HCT116 (cell line): ENCODE measurements around the gene SVIL.

Experiments
- CBX3 ChIP-seq: IDR thresholded peaks from 2 replicates; pipeline ENCODE4 v1.6.1; 2012; ENCODE audit warnings: low read depth
- CEBPB ChIP-seq: IDR thresholded peaks from 2 replicates; pipeline ENCODE4 v1.6.1; 2012; ENCODE audit warnings: low read depth
- CTCF ChIP-seq, 3 experiments: fragments of 200-600 bp in 1 of 3; sonication (generic) in 1 of 3; IDR thresholded peaks in 2 of 3; conservative IDR thresholded peaks in 1 of 3; 2 replicates each; pipeline ENCODE4 v1.5.1; 2012 to 2017; ENCODE audit warnings: low read depth in 2 of 3, low read length in 2 of 3, antibody characterized with exemption in 1 of 3, borderline replicate concordance in 1 of 3, control low read depth in 1 of 3, mild to moderate bottlenecking in 1 of 3, mixed read lengths in 1 of 3, mixed run types in 1 of 3, moderate library complexity in 1 of 3; ENCODE audit not compliant: insufficient read depth in 1 of 3
- MAX ChIP-seq: IDR thresholded peaks from 2 replicates; pipeline ENCODE4 v1.6.1; 2012
- POLR2A ChIP-seq: IDR thresholded peaks from 2 replicates; pipeline ENCODE4 v1.7.0; 2011; ENCODE audit warnings: borderline replicate concordance; ENCODE audit not compliant: insufficient read depth, insufficient read length; ENCODE audit errors: extremely low read depth
- POLR2AphosphoS5 ChIP-seq: IDR thresholded peaks from 2 replicates; pipeline ENCODE4 v1.6.1; 2011; ENCODE audit warnings: mild to moderate bottlenecking, low read depth, low read length, moderate library complexity
- REST ChIP-seq: IDR thresholded peaks from 2 replicates; pipeline ENCODE4 v1.6.1; 2012; ENCODE audit warnings: low read depth
- ZBTB33 ChIP-seq: IDR thresholded peaks from 2 replicates; pipeline ENCODE4 v1.6.1; 2011; ENCODE audit warnings: mild to moderate bottlenecking, low read length, moderate library complexity; ENCODE audit not compliant: insufficient replicate concordance; ENCODE audit errors: extremely low read depth
- ZNF274 ChIP-seq: fragments of 200-500 bp; sonication (Bioruptor generic); IDR thresholded peaks from 2 replicates; pipeline ENCODE4 v1.6.1; 2014; ENCODE audit warnings: mild to moderate bottlenecking, low read depth, low read length, inconsistent platforms

GRCh38 chr10:29658984-29659965 lies 24.5 kb upstream of the SVIL start:
- TF ChIP-seq MAX: peak; percentile 78
- peak in 2 of 3 experiments; percentile 41 to 51; a peak in 4 of 6 replicates for TF ChIP-seq CTCF (IDR thresholded peaks at IDR 0.05 in 2 of 3, conservative IDR thresholded peaks at IDR 0.05 in 1 of 3; ENCODE audit: borderline replicate concordance in 1 of 3, insufficient read depth in 1 of 3, low read depth in 2 of 3, low read length in 2 of 3)
- TF ChIP-seq ZBTB33: peak; percentile 79
- no peak for TF ChIP-seq REST
- no peak for TF ChIP-seq POLR2A
- peak; percentile 76 for TF ChIP-seq POLR2AphosphoS5
- peak; percentile 98 for TF ChIP-seq CBX3
- peak; percentile 89 for TF ChIP-seq CEBPB
- no peak for TF ChIP-seq ZNF274
